SJSA1 (cell line): ENCODE measurements around the gene CZIB. TPM values are rescaled to one million over a fixed set of nuclear protein-coding genes. Genes with fewer than 3 reads are reported as not detected.
"Not testable (repeated sequence)": the region's sequence is repeated elsewhere in the genome, so short reads cannot be mapped to it uniquely, and the experiment has no call there.

Experiments used
- DNase-seq, 2 experiments: peaks; one replicate each; pipeline ENCODE4 v3.0.0-alpha.2; 2015 to 2020; ENCODE audit warnings: low spot score in 2 of 2, low read depth in 1 of 2
- H3K27ac ChIP-seq: fragments of 250-450 bp; sonication (Bioruptor Pico); 2 replicates; pipeline ENCODE4 v1.5.1; 2020; ENCODE audit warnings: mild to moderate bottlenecking, moderate library complexity
- H3K27me3 ChIP-seq: fragments of 250-450 bp; sonication (Bioruptor Pico); replicated peaks from 2 replicates; pipeline ENCODE4 v1.5.1; 2020; ENCODE audit warnings: mild to moderate bottlenecking, moderate library complexity
- H3K36me3 ChIP-seq: fragments of 250-450 bp; sonication (Bioruptor Pico); 2 replicates; pipeline ENCODE4 v1.5.1; 2020; ENCODE audit warnings: mild to moderate bottlenecking
- H3K4me1 ChIP-seq: fragments of 250-450 bp; sonication (Bioruptor Pico); replicated peaks from 2 replicates; pipeline ENCODE4 v1.6.1; 2021; ENCODE audit warnings: mild to moderate bottlenecking
- H3K4me3 ChIP-seq: fragments of 250-450 bp; sonication (Bioruptor Pico); 2 replicates; pipeline ENCODE4 v1.5.1; 2020; ENCODE audit warnings: mild to moderate bottlenecking
- H3K9me3 ChIP-seq: fragments of 250-450 bp; sonication (Bioruptor Pico); replicated peaks from 2 replicates; pipeline ENCODE4 v1.5.1; 2020; ENCODE audit warnings: mild to moderate bottlenecking
- total RNA-seq: library from RNA; depleted of rRNA; stranded (reverse); fragments of >200 nt; shearing (Covaris generic); gene quantifications from 2 replicates; pipeline ENCODE4 v1.2.3, GENCODE V29; 2014

Gene CZIB
- total RNA-seq, 1 experiment from 2014 or later: 90.0 TPM

DNA sequence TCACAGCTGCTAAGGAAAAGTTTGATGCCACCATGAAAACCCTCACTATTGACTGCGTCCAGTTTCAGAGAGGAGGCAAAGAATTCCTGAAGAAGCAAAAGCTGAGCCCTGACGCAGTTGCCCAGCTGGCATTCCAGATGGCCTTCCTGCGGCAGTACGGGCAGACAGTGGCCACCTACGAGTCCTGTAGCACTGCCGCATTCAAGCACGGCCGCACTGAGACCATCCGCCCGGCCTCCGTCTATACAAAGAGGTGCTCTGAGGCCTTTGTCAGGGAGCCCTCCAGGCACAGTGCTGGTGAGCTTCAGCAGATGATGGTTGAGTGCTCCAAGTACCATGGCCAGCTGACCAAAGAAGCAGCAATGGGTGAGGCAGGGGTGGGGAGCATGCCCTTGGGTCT is 9.5 kb downstream of the CZIB start:
- peaks cover 87% of the 10 kb centered on the region for H3K36me3 ChIP-seq
- H3K27ac ChIP-seq: no peak overlapping the region
- H3K4me1 ChIP-seq: no peaks in the 10 kb centered on the region
- no peaks in the 10 kb centered on the region for H3K27me3 ChIP-seq
- H3K4me3 ChIP-seq: no peak overlapping the region
- H3K9me3 ChIP-seq: peaks cover 3% of the 10 kb centered on the region; the same call in 1 of the 2 replicates
- DNase-seq: no peak

DNA sequence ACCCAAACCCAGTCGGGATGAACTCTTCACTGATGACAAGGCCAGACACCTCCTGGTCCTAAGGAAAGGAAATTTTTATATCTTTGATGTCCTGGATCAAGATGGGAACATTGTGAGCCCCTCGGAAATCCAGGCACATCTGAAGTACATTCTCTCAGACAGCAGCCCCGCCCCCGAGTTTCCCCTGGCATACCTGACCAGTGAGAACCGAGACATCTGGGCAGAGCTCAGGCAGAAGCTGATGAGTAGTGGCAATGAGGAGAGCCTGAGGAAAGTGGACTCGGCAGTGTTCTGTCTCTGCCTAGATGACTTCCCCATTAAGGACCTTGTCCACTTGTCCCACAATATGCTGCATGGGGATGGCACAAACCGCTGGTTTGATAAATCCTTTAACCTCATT is 10.1 kb downstream of the CZIB start:
- Histone ChIP-seq H3K27ac (no peak overlapping the region), H3K4me3 (no peak overlapping the region), H3K4me1 (no peaks in the 10 kb centered on the region), H3K27me3 (no peaks in the 10 kb centered on the region), H3K9me3 (peaks cover 7% of the 10 kb centered on the region), H3K36me3 (peaks cover 89% of the 10 kb centered on the region)
- no peak for DNase-seq

DNA sequence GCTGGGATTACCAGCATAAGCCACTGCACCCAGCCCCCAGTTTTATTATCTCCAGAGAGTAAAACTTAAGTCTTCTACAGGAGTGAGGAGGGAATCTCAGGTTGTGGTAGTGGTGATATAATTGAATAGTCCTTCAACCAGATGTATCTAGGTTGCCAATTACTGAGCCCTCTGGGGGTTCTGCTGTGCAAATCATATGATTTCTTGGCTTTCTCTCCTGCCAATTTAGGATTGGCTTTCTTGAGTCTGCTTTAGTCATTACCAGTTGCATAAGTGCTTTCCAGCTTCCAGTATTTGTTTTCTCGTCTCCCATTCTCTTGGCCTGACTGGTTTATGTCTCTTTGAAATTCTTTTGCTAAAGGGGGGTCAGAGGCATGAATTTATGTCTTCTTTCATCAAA is 12.7 kb downstream of the CZIB start:
- Histone ChIP-seq H3K27ac (no peak overlapping the region), H3K36me3 (peaks cover 89% of the 10 kb centered on the region), H3K27me3 (no peaks in the 10 kb centered on the region; the same call in 1 of the 2 replicates), H3K4me1 (no peaks in the 10 kb centered on the region), H3K4me3 (no peak overlapping the region), H3K9me3 (peaks cover 10% of the 10 kb centered on the region)
- DNase-seq: no peak

- peaks cover 90% of the 10 kb centered on the region for H3K36me3 ChIP-seq
- no peaks in the 10 kb centered on the region for H3K4me1 ChIP-seq
- H3K9me3 ChIP-seq: peaks cover 10% of the 10 kb centered on the region
- no peaks in the 10 kb centered on the region; the same call in 1 of the 2 replicates for H3K27me3 ChIP-seq
- no peak overlapping the region for H3K27ac ChIP-seq
- DNase-seq: no peak
- no peak overlapping the region for H3K4me3 ChIP-seq
These were observed 13.6 kb downstream of the CZIB start for GRCh38 chr1:53206735-53207379.

- H3K27ac ChIP-seq, DNase-seq, H3K4me1 ChIP-seq, H3K4me3 ChIP-seq, H3K27me3 ChIP-seq: not testable (repeated sequence)
- Histone ChIP-seq H3K36me3 (peaks cover 95% of the 10 kb centered on the region), H3K9me3 (peaks cover 10% of the 10 kb centered on the region)
These were observed 14.2 kb downstream of the CZIB start for GRCh38 chr1:53206083-53206685.

GRCh38 chr1:53205496-53205895 is 14.9 kb downstream of the CZIB start:
- H3K9me3 ChIP-seq: peaks cover 10% of the 10 kb centered on the region
- not testable (repeated sequence) for H3K4me3 ChIP-seq

DNA sequence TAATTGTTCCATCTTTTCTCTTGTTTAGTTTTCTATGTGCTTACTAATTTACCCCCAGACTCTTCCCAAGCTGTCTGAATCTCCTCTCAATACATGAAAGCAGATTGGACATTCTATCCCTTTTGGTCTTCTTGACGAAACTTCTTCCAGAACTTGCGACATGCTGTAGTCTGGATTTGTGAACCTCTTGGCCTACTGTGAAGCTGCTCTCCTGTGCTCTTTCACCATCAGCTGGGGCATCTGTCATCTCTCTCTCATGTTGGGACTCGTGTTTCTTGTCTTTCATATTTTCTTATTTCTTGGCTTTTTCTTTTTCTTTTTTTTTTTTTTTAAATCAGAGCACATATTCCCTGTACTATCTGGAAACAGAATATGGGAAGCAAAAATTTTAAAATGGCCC is 17.0 kb downstream of the CZIB start:
- DNase-seq: no peak

More at GRCh38 chr1:53205496-53205895, 14.9 kb downstream of the CZIB start:
- H3K27ac ChIP-seq, DNase-seq, H3K4me1 ChIP-seq, H3K27me3 ChIP-seq: not testable (repeated sequence)
- H3K36me3 ChIP-seq: peaks cover 95% of the 10 kb centered on the region

GRCh38 chr1:53198241-53198651 is 22.2 kb downstream of the CZIB start:
- no peaks in the 10 kb centered on the region; the same call in 1 of the 2 replicates for H3K27me3 ChIP-seq
- no peaks in the 10 kb centered on the region; the same call in 1 of the 2 replicates for H3K9me3 ChIP-seq
- H3K27ac ChIP-seq: no peak overlapping the region
- H3K4me3 ChIP-seq: no peak overlapping the region
- H3K4me1 ChIP-seq: peaks cover 10% of the 10 kb centered on the region
- peaks cover 33% of the 10 kb centered on the region for H3K36me3 ChIP-seq
- no peak for DNase-seq

More for the DNA sequence above, 17.0 kb downstream of the CZIB start:
- Histone ChIP-seq H3K4me1 (no peaks in the 10 kb centered on the region), H3K4me3 (no peak overlapping the region), H3K27ac (no peak overlapping the region), H3K36me3 (peaks cover 74% of the 10 kb centered on the region), H3K27me3 (no peaks in the 10 kb centered on the region; the same call in 1 of the 2 replicates), H3K9me3 (peaks cover 10% of the 10 kb centered on the region)

DNA sequence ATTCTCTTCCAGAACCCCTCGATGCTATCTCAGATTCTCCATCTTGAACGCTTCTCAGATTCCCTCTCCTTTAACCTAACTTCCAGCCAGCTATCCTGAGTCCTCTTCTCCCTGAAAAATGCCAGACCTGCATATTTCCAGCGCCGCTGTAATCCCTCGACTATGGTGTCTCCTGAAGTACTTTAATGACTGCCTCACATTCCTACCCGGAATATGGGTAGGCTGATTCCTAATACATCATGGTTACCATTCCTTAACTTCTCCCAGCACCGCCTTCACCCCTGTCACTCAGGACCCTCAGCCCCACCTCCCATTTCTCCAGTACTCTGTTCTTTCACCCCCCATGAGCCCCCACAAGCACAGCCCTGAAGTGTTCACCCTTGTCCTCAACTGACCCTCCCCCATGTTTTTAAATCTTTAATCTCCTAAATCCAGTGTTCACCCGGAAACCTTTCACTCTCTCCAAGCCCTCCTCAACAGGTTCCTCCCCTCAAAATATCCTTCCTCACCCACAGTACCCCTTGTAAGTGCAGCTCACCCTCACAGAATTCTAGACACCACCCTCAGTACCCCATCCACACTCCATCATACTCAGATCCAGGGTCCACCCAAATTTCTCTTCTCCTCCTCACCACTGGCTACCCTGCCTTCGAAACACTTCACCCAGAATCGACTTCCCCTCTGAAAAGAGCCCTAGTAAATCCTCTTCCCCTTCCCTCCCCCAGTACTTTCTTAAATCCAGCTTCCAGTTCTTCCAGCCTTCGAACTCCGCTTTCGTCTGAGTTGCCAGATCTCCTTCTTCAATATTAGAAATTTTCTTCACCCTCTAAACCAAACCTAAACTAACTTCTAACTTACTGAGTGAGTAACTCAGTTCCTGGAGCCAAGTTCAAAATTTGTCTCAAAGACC is 22.9 kb downstream of the CZIB start:
- Histone ChIP-seq H3K36me3 (peaks cover 26% of the 10 kb centered on the region), H3K4me3 (peak overlapping the region; percentile 94), H3K27ac (peak overlapping the region; percentile 96), H3K9me3 (no peaks in the 10 kb centered on the region; the same call in 1 of the 2 replicates), H3K27me3 (no peaks in the 10 kb centered on the region), H3K4me1 (peaks cover 10% of the 10 kb centered on the region)
- no peak for DNase-seq

DNA sequence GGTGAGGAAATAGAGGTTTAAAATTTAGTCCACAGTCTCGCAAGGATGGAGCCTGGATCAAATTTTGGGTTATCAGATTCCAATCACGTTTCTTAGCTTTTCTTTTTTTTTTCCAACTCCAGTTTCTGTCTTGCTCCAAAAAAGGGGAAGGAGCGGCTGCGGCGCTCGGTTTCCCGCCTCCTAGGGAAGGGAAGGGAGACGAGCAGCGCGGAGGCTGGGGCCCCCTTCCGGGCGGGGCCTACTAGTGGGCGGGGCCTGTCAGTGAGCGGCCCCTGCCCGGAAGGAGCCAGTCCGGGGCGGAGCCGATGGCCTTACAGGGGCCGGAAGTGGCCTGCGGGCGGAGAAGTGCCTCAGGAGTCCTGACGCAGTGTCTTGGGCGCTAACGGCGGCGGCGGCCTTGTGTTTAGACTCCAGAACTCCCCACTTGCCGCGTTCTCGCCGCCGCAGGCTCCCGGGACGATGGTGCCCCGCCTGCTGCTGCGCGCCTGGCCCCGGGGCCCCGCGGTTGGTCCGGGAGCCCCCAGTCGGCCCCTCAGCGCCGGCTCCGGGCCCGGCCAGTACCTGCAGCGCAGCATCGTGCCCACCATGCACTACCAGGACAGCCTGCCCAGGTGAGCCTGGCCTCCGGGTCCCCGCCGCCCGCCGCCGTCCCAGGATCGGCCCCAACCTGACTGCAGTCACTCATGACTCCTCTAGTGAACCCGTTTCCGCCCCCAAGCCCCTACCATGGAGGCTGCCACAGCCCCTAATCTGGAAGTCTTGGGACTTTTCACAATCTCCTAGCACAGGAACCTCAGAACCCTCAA is 23.7 kb downstream of the CZIB start, which contains the start of gene CPT2:
Gene CPT2, plus strand, starts transcription at position 340 of the 806 bp plus-strand sequence. Its CDS starts 120 bp downstream, at position 460.
- Histone ChIP-seq H3K27me3 (no peaks in the 10 kb centered on the region), H3K4me1 (peaks cover 10% of the 10 kb centered on the region), H3K36me3 (peaks cover 17% of the 10 kb centered on the region), H3K27ac (peak within 1 kb of the TSS; percentile 96), H3K9me3 (no peaks in the 10 kb centered on the region; the same call in 1 of the 2 replicates), H3K4me3 (peak within 1 kb of the TSS; percentile 94)
- peak; percentile 93 to 95 for DNase-seq

DNA sequence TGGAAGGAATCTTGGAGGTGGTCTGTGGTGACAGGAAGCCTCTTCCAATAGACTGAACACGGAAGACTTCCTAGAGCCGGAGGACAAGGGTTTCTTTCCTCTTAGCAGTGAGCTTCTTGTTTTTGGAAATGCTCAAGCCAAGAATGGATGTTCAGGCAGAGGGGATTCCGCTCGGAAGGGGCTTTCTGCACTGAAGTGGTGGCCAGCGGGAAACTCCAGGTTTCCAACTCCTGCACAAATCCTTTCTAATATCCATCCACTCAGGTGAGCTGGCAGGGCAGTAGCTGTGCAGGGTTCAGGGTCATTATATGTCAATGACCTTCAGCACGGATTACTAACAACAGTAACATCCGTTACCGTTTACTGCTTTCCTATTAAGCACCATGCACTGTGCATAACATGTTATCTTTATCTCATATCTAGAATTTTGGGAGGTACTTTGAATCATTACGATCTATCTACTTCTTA is 24.4 kb downstream of the CZIB start:
- no peaks in the 10 kb centered on the region for H3K27me3 ChIP-seq
- H3K9me3 ChIP-seq: no peaks in the 10 kb centered on the region; the same call in 1 of the 2 replicates
- H3K27ac ChIP-seq: peak overlapping the region; percentile 96
- peak overlapping the region; percentile 94 for H3K4me3 ChIP-seq
- DNase-seq: no peak
- peaks cover 11% of the 10 kb centered on the region for H3K36me3 ChIP-seq
- peaks cover 10% of the 10 kb centered on the region for H3K4me1 ChIP-seq

DNA sequence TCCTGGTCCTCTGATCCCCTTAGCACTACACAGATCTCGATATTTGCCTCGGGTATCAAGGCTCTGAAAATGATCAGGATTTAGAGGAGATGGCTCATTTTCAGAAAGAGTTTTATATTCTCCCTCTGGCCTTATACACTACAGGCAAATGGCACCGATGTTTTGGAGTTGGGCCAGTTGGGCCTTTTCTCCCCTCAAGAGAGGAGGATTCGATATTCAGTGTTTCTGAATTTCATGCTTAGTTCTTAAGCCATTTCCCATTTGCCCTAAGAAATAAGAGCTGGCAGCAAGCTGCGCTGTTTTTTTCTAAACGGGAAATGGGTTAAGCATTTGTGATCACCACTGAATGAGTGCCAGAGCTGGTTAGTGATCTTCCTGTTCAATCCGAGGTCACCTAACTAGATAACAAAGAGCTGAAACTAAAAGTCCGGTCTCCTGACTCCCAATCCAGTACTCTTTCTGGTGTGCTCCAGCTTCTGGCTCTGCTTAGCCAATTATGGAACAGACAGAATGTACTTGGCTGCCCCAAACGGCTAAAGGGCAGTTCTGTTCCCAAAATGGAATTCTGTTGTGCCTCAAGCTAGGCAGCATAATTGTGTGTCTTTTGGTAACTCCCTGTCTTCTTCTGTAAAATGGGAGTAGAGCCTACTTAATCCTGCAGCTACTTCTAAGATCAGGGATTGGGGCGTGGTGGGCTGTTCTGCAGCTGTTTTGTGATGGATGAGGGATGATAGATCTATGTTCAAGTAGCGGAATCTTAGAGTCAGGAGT is 25.0 kb downstream of the CZIB start:
- Histone ChIP-seq H3K9me3 (no peaks in the 10 kb centered on the region; the same call in 1 of the 2 replicates), H3K36me3 (peaks cover 6% of the 10 kb centered on the region), H3K4me3 (no peak overlapping the region)

More for the DNA sequence above, 25.0 kb downstream of the CZIB start:
- no peaks in the 10 kb centered on the region for H3K27me3 ChIP-seq
- H3K4me1 ChIP-seq: peaks cover 10% of the 10 kb centered on the region
- DNase-seq: no peak
- H3K27ac ChIP-seq: no peak overlapping the region
